OCI-LY7 (cell line): ENCODE measurements around the gene MAG. TPM values are rescaled to one million over a fixed set of nuclear protein-coding genes. Genes with fewer than 3 reads are reported as not detected.

Experiments used
- BruUV-seq: library from RNA; stranded (reverse); fragments of 400-500 nt; replicated peaks from 2 replicates; lab custom pipeline; 2021; lab: Mats Ljungman, UMichigan
- CTCF ChIA-PET: fragments of 300-600 bp; sonication (Branson Sonifier 250); formaldehyde crosslinking; loops from one replicate; lab custom pipeline; 2022; ENCODE audit warnings: antibody characterized with exemption; ENCODE audit not compliant: unreplicated experiment; lab: Charles Lee
- POLR2A ChIA-PET: fragments of 300-600 bp; sonication (Branson Sonifier 250); formaldehyde crosslinking; loops from one replicate; lab custom pipeline; 2022; ENCODE audit warnings: antibody characterized with exemption; lab: Charles Lee
- DNase-seq: peaks from one replicate; pipeline ENCODE4 v3.0.0-alpha.2; 2015; ENCODE audit warnings: low spot score
- H2AFZ ChIP-seq: fragments of 200-600 bp; sonication (generic), shearing (Covaris generic); 2 replicates; pipeline ENCODE4 v1.6.1; 2014; ENCODE audit warnings: mild to moderate bottlenecking, antibody characterized with exemption, low read length, moderate library complexity
- H3K27ac ChIP-seq: fragments of 200-600 bp; sonication (generic); 2 replicates; pipeline ENCODE4 v1.5.1; 2014; ENCODE audit warnings: mixed run types, low read depth, mild to moderate bottlenecking, moderate library complexity, low read length, inconsistent platforms; ENCODE audit not compliant: poor library complexity, severe bottlenecking
- H3K36me3 ChIP-seq: fragments of 200-600 bp; sonication (generic); 2 replicates; pipeline ENCODE4 v1.6.1; 2014; ENCODE audit warnings: mild to moderate bottlenecking, antibody characterized with exemption, low read length, moderate library complexity, mixed read lengths; ENCODE audit not compliant: insufficient read depth
- H3K4me1 ChIP-seq: fragments of 200-600 bp; sonication (generic); 2 replicates; pipeline ENCODE4 v1.5.1; 2014; ENCODE audit warnings: mild to moderate bottlenecking, low read length; ENCODE audit not compliant: insufficient read depth, poor library complexity, severe bottlenecking
- H3K4me2 ChIP-seq: fragments of 200-600 bp; sonication (generic); 2 replicates; pipeline ENCODE4 v1.6.1; 2014; ENCODE audit warnings: mild to moderate bottlenecking, low read length
- H3K4me3 ChIP-seq: fragments of 200-600 bp; sonication (generic); 2 replicates; pipeline ENCODE4 v1.5.1; 2014; ENCODE audit warnings: mild to moderate bottlenecking, low read depth, low read length; ENCODE audit not compliant: poor library complexity, severe bottlenecking
- H3K79me2 ChIP-seq: fragments of 200-600 bp; sonication (generic); 2 replicates; pipeline ENCODE4 v1.6.1; 2016; ENCODE audit warnings: low read depth, mild to moderate bottlenecking, low read length, moderate library complexity, mixed read lengths; ENCODE audit not compliant: insufficient read depth
- H3K9me2 ChIP-seq: fragments of 200-600 bp; sonication (generic); 2 replicates; pipeline ENCODE4 v1.6.1; 2016; ENCODE audit warnings: mild to moderate bottlenecking, low read length, mixed read lengths; ENCODE audit not compliant: insufficient read depth
- H3K9me3 ChIP-seq: fragments of 200-600 bp; sonication (generic); 2 replicates; pipeline ENCODE4 v1.6.1; 2014; ENCODE audit warnings: mild to moderate bottlenecking, mixed run types, low read length, mixed read lengths
- H4K20me1 ChIP-seq: fragments of 200-600 bp; sonication (generic); 2 replicates; pipeline ENCODE4 v1.6.1; 2014; ENCODE audit warnings: mild to moderate bottlenecking, antibody characterized with exemption, low read length, moderate library complexity, mixed read lengths; ENCODE audit not compliant: insufficient read depth
- EZH2phosphoT487 ChIP-seq: fragments of 200-600 bp; sonication (generic); IDR thresholded peaks from 2 replicates; pipeline ENCODE4 v1.6.1; 2018; ENCODE audit warnings: low read depth, borderline replicate concordance, mild to moderate bottlenecking, mixed run types, antibody characterized with exemption, low read length, moderate library complexity, mixed read lengths
- intact Hi-C: fragments of 100-400 bp; cut with micrococcal nuclease; formaldehyde crosslinking; loops from one replicate; pipeline ENCODE4 v1.10.0; 2022; ENCODE audit not compliant: unreplicated experiment
- total RNA-seq, 2 experiments: library from RNA; depleted of rRNA in 1 of 2; stranded (reverse); fragments of >200 nt in 1 of 2; shearing (Covaris generic) in 1 of 2; gene quantifications; 2 replicates each; pipeline ENCODE4 v1.2.3, GENCODE V29; 2014 to 2022
- TF ChIP-seq, protein P1 (sequence below): fragments of 200-600 bp; sonication (generic); conservative IDR thresholded peaks from 2 replicates; pipeline ENCODE4 v1.5.1; 2014; ENCODE audit warnings: mild to moderate bottlenecking, antibody characterized with exemption, low read length, moderate library complexity, mixed read lengths

Gene MAG
- total RNA-seq, 2 experiments from 2014 or later, result 4.6 to 10.1 TPM

GRCh38 chr19:35297922-35298321, 6.0 kb downstream of the MAG start:
- intact Hi-C loops, result loop anchor here (2.0 to 5.0 kb wide), 3 partner anchors 23 to 86 kb away; no protein-coding TSS in a partner anchor
- H3K27ac ChIP-seq, result peak overlapping the region; percentile 88
- CTCF ChIA-PET, result no interaction called here
- H4K20me1 ChIP-seq, result no peaks in the 10 kb centered on the region
- 0 out of 2 replicates have a peak, but pooled peaks cover 3% of the 10 kb centered on the region for H3K36me3 ChIP-seq
- no TSS peak for BruUV-seq
- POLR2A ChIA-PET, result no interaction called here
- H3K9me2 ChIP-seq, result no peaks in the 10 kb centered on the region
- no peaks in the 10 kb centered on the region for H3K79me2 ChIP-seq
- H3K4me2 ChIP-seq, result no peak overlapping the region
- TF ChIP-seq, protein P1, sequence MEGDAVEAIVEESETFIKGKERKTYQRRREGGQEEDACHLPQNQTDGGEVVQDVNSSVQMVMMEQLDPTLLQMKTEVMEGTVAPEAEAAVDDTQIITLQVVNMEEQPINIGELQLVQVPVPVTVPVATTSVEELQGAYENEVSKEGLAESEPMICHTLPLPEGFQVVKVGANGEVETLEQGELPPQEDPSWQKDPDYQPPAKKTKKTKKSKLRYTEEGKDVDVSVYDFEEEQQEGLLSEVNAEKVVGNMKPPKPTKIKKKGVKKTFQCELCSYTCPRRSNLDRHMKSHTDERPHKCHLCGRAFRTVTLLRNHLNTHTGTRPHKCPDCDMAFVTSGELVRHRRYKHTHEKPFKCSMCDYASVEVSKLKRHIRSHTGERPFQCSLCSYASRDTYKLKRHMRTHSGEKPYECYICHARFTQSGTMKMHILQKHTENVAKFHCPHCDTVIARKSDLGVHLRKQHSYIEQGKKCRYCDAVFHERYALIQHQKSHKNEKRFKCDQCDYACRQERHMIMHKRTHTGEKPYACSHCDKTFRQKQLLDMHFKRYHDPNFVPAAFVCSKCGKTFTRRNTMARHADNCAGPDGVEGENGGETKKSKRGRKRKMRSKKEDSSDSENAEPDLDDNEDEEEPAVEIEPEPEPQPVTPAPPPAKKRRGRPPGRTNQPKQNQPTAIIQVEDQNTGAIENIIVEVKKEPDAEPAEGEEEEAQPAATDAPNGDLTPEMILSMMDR, result no peak
- no peak for TF ChIP-seq EZH2phosphoT487
- no peak overlapping the region for H2AFZ ChIP-seq
- peaks cover 67% of the 10 kb centered on the region for H3K4me1 ChIP-seq
- DNase-seq, result no peak
- no peak overlapping the region for H3K4me3 ChIP-seq
- H3K9me3 ChIP-seq, result no peaks in the 10 kb centered on the region

- Histone ChIP-seq H3K4me2 (no peak overlapping the region), H3K9me2 (no peaks in the 10 kb centered on the region), H3K9me3 (no peaks in the 10 kb centered on the region), H3K4me1 (peaks cover 67% of the 10 kb centered on the region), H3K79me2 (no peaks in the 10 kb centered on the region), H3K27ac (no peak overlapping the region), H3K4me3 (no peak overlapping the region), H3K36me3 (0 out of 2 replicates have a peak, but pooled peaks cover 3% of the 10 kb centered on the region), H2AFZ (no peak overlapping the region), H4K20me1 (no peaks in the 10 kb centered on the region)
- DNase-seq, result no peak
- BruUV-seq, result no TSS peak
- intact Hi-C loops, result loop anchor here (5.0 kb wide), 1 partner anchor 86 kb away; no protein-coding TSS in a partner anchor
- TF ChIP-seq, protein P1, result no peak
- no peak for TF ChIP-seq EZH2phosphoT487
- POLR2A ChIA-PET, result no interaction called here
- CTCF ChIA-PET, result no interaction called here
These were observed 6.6 kb downstream of the MAG start for GRCh38 chr19:35298561-35298972.

GRCh38 chr19:35299523-35300338, 7.8 kb downstream of the MAG start:
- Histone ChIP-seq H3K9me2 (no peaks in the 10 kb centered on the region), H2AFZ (no peak overlapping the region), H3K4me2 (0 out of 2 replicates have a peak overlapping the region, but pooled peaks have one; percentile 6), H3K79me2 (no peaks in the 10 kb centered on the region), H3K4me3 (no peak overlapping the region), H3K36me3 (0 out of 2 replicates have a peak, but pooled peaks cover 3% of the 10 kb centered on the region), H3K9me3 (no peaks in the 10 kb centered on the region), H4K20me1 (no peaks in the 10 kb centered on the region), H3K4me1 (peaks cover 63% of the 10 kb centered on the region), H3K27ac (no peak overlapping the region)
- POLR2A ChIA-PET, result no interaction called here
- DNase-seq, result peak; percentile 79
- no peak for TF ChIP-seq EZH2phosphoT487
- TF ChIP-seq, protein P1, result no peak
- intact Hi-C loops, result loop anchor here (5.0 kb wide), 1 partner anchor 87 kb away; no protein-coding TSS in a partner anchor
- CTCF ChIA-PET, result no interaction called here
- BruUV-seq, result no TSS peak
